Adrenal gland (tissue), 12 donors: ENCODE results near the gene FBXO2. TPM values are rescaled to one million over a fixed set of nuclear protein-coding genes. Genes with fewer than 3 reads are reported as not detected.
"Not testable (repeated sequence)": the region's sequence is repeated elsewhere in the genome, so short reads cannot be mapped to it uniquely, and the experiment has no call there.

Experiments used
- DNase-seq, 7 donors: peaks; one replicate each; pipeline ENCODE4 v3.0.0-alpha.2; 2019 to 2020
- H3K27ac ChIP-seq, 5 donors: fragments of 200-600 bp; sonication (generic) in 4 of 5; 1 replicate in 3 of 5; 2 replicates in 2 of 5; pipeline versions ENCODE4 v1.5.1 to v1.8.0; 2016 to 2020; ENCODE audit warnings: mild to moderate bottlenecking in 1 of 5
- H3K27me3 ChIP-seq: fragments of 200-600 bp; 2 replicates; pipeline ENCODE4 v1.8.0; 2021
- H3K36me3 ChIP-seq, 2 donors: fragments of 200-600 bp; replicated peaks in 1 of 2; 1 replicate in 1 of 2; 2 replicates in 1 of 2; pipeline versions ENCODE4 v1.5.1 to v1.8.0; 2018 to 2022
- H3K4me1 ChIP-seq, 2 donors: fragments of 200-600 bp; replicated peaks in 1 of 2; 1 replicate in 1 of 2; 2 replicates in 1 of 2; pipeline versions ENCODE4 v1.5.1 to v1.8.0; 2018 to 2021
- H3K4me3 ChIP-seq, 4 donors: fragments of 200-600 bp; sonication (generic) in 3 of 4; one replicate each; pipeline ENCODE4 v1.5.1; 2016 to 2018
- H3K9me3 ChIP-seq, 3 donors: fragments of 200-600 bp; sonication (generic) in 1 of 3; replicated peaks in 1 of 3; 1 replicate in 2 of 3; 2 replicates in 1 of 3; pipeline versions ENCODE4 v1.5.1 to v1.8.0; 2016 to 2021
- CTCF ChIP-seq, 6 experiments: fragments of 450-650 bp in 4 of 6; fragments of 200-600 bp in 2 of 6; sonication (generic) in 1 of 6; IDR thresholded peaks; 1 replicate in 5 of 6; 2 replicates in 1 of 6; pipeline versions ENCODE4 v1.5.1 to v1.8.0; 2016 to 2021; ENCODE audit warnings: antibody characterized with exemption in 6 of 6, mild to moderate bottlenecking in 2 of 6, moderate library complexity in 1 of 6
- POLR2A ChIP-seq, 2 donors: fragments of 450-650 bp; IDR thresholded peaks; one replicate each; pipeline ENCODE4 v1.6.1; 2017; ENCODE audit warnings: antibody characterized with exemption in 2 of 2, mild to moderate bottlenecking in 2 of 2, moderate library complexity in 1 of 2
- WGBS, 4 donors: extraction: QIAGEN DNeasy Blood & Tissue Kit in 2 of 4; methylation state at CpG; one replicate each; pipeline versions ENCODE4 v1.1.5 to v1.1.7; 2013 to 2017; 5-methylcytosine and 5-hydroxymethylcytosine counted together
- intact Hi-C, 2 donors: fragments of 100-400 bp; cut with DNase I; formaldehyde crosslinking; loops; one replicate each; pipeline versions ENCODE4 v1.14.1 to v1.15.0; 2022 to 2023
- polyA plus RNA-seq, 3 donors: library from polyadenylated mRNA; stranded (reverse); fragments of 200-250 nt in 2 of 3; fragments of 350-450 nt in 1 of 3; fragmentation: Illumina TruSeq in 1 of 3; extraction: RNeasy Lipid Tissue Mini Kit (QIAGEN cat#74804) in 1 of 3; gene quantifications; one replicate each; pipeline ENCODE4 v1.2.3, GENCODE V29; 2013 to 2014
- total RNA-seq, 9 donors: library from RNA; depleted of rRNA in 4 of 9; stranded (reverse); fragments of >200 nt in 4 of 9; fragments of 120-200 nt in 1 of 9; fragmentation: NEBNext Ultra II Directional in 1 of 9; extraction: Animal tissue kit (Norgen Biotek cat#: 25700) in 1 of 9; gene quantifications; one replicate each; pipeline versions ENCODE4 v1.1.0 to v1.2.4, GENCODE V29; 2013 to 2023
- donor health status: healthy with polysubstance abuse.
- donor health status: Bipolar disorder and iron deficiency.
- donor health status: DM: yes; HTN: yes; CAD: no.
- donor health status: DM: no; HTN: no; CAD: no.
- donor health status: DM: no; HTN: no; CAD: no.
- donor health status: DM: yes; HTN: yes; CAD: no.

The FBXO2 gene
- total and polyA plus RNA-seq, 12 donors = 2.5 to 86.6 (median 30.2) TPM

- H3K4me1 ChIP-seq = peaks cover 13 to 28% of the 10 kb centered on the region in 2 donors
- no peaks in the 10 kb centered on the region for H3K27me3 ChIP-seq
- DNase-seq = peak; percentile 79 to 89 (median 85)
- no peak overlapping the region for H3K27ac ChIP-seq
- no peaks in the 10 kb centered on the region for H3K36me3 ChIP-seq
- WGBS, 4 donors = 22 to 28% (median 25%) methylated on average over 7 to 8 of the region's 8 CpGs
- TF ChIP-seq POLR2A (IDR thresholded peaks at IDR 0.05) = no peak
- TF ChIP-seq CTCF (IDR thresholded peaks at IDR 0.05) = peak; percentile 55 to 76 (median 66)
- intact Hi-C loops = loop anchor here in 1 of 2 donors (10.0 kb wide), 1 partner anchor 601 kb away; the partner anchor contains the start of gene MASP2
- H3K9me3 ChIP-seq = no peaks in the 10 kb centered on the region
- H3K4me3 ChIP-seq = no peak overlapping the region
Measured at GRCh38 chr1:11645670-11646265, 8.5 kb downstream of the FBXO2 start.

GRCh38 chr1:11645270-11645669 lies 9.0 kb downstream of the FBXO2 start:
- intact Hi-C loops = loop anchor here in 1 of 2 donors (10.0 kb wide), 1 partner anchor 600 kb away; the partner anchor contains the start of gene MASP2
- Histone ChIP-seq H3K27ac (no peak overlapping the region), H3K4me3 (no peak overlapping the region), H3K9me3 (no peaks in the 10 kb centered on the region), H3K36me3 (no peaks in the 10 kb centered on the region), H3K4me1 (peaks cover 13 to 23% of the 10 kb centered on the region in 2 donors), H3K27me3 (no peaks in the 10 kb centered on the region)
- WGBS, 4 donors = 87 to 94% (median 92%) methylated on average over 5 of the region's 5 CpGs
- TF ChIP-seq CTCF (IDR thresholded peaks at IDR 0.05) (no peak), POLR2A (IDR thresholded peaks at IDR 0.05) (no peak)
- DNase-seq = no peak

GRCh38 chr1:11643782-11644181 lies 10.4 kb downstream of the FBXO2 start:
- Histone ChIP-seq H3K9me3 (no peaks in the 10 kb centered on the region), H3K4me3 (no peak overlapping the region), H3K4me1 (peaks cover 4 to 10% of the 10 kb centered on the region in 2 donors), H3K27ac (no peak overlapping the region), H3K27me3 (no peaks in the 10 kb centered on the region), H3K36me3 (no peaks in the 10 kb centered on the region)
- TF ChIP-seq POLR2A (IDR thresholded peaks at IDR 0.05) (no peak), CTCF (IDR thresholded peaks at IDR 0.05) (no peak)
- intact Hi-C loops = loop anchor here (5.0 to 10.0 kb wide), 5 partner anchors 306 to 606 kb away; partner anchors contain the start of gene MASP2 (in 1 of the 2)
- WGBS, 4 donors = 49 to 58% (median 51%) methylated on average over 5 of the region's 5 CpGs
- DNase-seq = no peak

GRCh38 chr1:11642418-11643017 lies 11.7 kb downstream of the FBXO2 start:
- intact Hi-C loops = loop anchor here (5.0 to 10.0 kb wide), 5 partner anchors 305 to 605 kb away; partner anchors contain the start of gene MASP2 (in 1 of the 2)
- H3K4me3 ChIP-seq, H3K27ac ChIP-seq, H3K9me3 ChIP-seq, H3K4me1 ChIP-seq, H3K27me3 ChIP-seq, H3K36me3 ChIP-seq: not testable (repeated sequence)
- peak; percentile 93 to 97 (median 96) for TF ChIP-seq CTCF (IDR thresholded peaks at IDR 0.05)
- 47 to 54% (median 48%) methylated on average over 15 to 18 of the region's 18 CpGs for WGBS, 4 donors
- DNase-seq = peak in 6 of 7 donors; percentile 58 to 90 (median 72)
